OCI-LY7 (cell line): ENCODE results near the gene CSN1S1. TPM values are rescaled to one million over a fixed set of nuclear protein-coding genes. Genes with fewer than 3 reads are reported as not detected.

Source experiments
- BruUV-seq: library from RNA; stranded (reverse); fragments of 400-500 nt; replicated peaks from 2 replicates; lab custom pipeline; 2021; lab: Mats Ljungman, UMichigan
- CTCF ChIA-PET: fragments of 300-600 bp; sonication (Branson Sonifier 250); formaldehyde crosslinking; loops from one replicate; lab custom pipeline; 2022; ENCODE audit warnings: antibody characterized with exemption; ENCODE audit not compliant: unreplicated experiment; lab: Charles Lee
- POLR2A ChIA-PET: fragments of 300-600 bp; sonication (Branson Sonifier 250); formaldehyde crosslinking; loops from one replicate; lab custom pipeline; 2022; ENCODE audit warnings: antibody characterized with exemption; lab: Charles Lee
- DNase-seq: peaks from one replicate; pipeline ENCODE4 v3.0.0-alpha.2; 2015; ENCODE audit warnings: low spot score
- H2AFZ ChIP-seq: fragments of 200-600 bp; sonication (generic), shearing (Covaris generic); 2 replicates; pipeline ENCODE4 v1.6.1; 2014; ENCODE audit warnings: mild to moderate bottlenecking, antibody characterized with exemption, low read length, moderate library complexity
- H3K27ac ChIP-seq: fragments of 200-600 bp; sonication (generic); 2 replicates; pipeline ENCODE4 v1.5.1; 2014; ENCODE audit warnings: mixed run types, low read depth, mild to moderate bottlenecking, moderate library complexity, low read length, inconsistent platforms; ENCODE audit not compliant: poor library complexity, severe bottlenecking
- H3K36me3 ChIP-seq: fragments of 200-600 bp; sonication (generic); 2 replicates; pipeline ENCODE4 v1.6.1; 2014; ENCODE audit warnings: mild to moderate bottlenecking, antibody characterized with exemption, low read length, moderate library complexity, mixed read lengths; ENCODE audit not compliant: insufficient read depth
- H3K4me1 ChIP-seq: fragments of 200-600 bp; sonication (generic); 2 replicates; pipeline ENCODE4 v1.5.1; 2014; ENCODE audit warnings: mild to moderate bottlenecking, low read length; ENCODE audit not compliant: insufficient read depth, poor library complexity, severe bottlenecking
- H3K4me2 ChIP-seq: fragments of 200-600 bp; sonication (generic); 2 replicates; pipeline ENCODE4 v1.6.1; 2014; ENCODE audit warnings: mild to moderate bottlenecking, low read length
- H3K4me3 ChIP-seq: fragments of 200-600 bp; sonication (generic); 2 replicates; pipeline ENCODE4 v1.5.1; 2014; ENCODE audit warnings: mild to moderate bottlenecking, low read depth, low read length; ENCODE audit not compliant: poor library complexity, severe bottlenecking
- H3K79me2 ChIP-seq: fragments of 200-600 bp; sonication (generic); 2 replicates; pipeline ENCODE4 v1.6.1; 2016; ENCODE audit warnings: low read depth, mild to moderate bottlenecking, low read length, moderate library complexity, mixed read lengths; ENCODE audit not compliant: insufficient read depth
- H3K9me2 ChIP-seq: fragments of 200-600 bp; sonication (generic); 2 replicates; pipeline ENCODE4 v1.6.1; 2016; ENCODE audit warnings: mild to moderate bottlenecking, low read length, mixed read lengths; ENCODE audit not compliant: insufficient read depth
- H3K9me3 ChIP-seq: fragments of 200-600 bp; sonication (generic); 2 replicates; pipeline ENCODE4 v1.6.1; 2014; ENCODE audit warnings: mild to moderate bottlenecking, mixed run types, low read length, mixed read lengths
- H4K20me1 ChIP-seq: fragments of 200-600 bp; sonication (generic); 2 replicates; pipeline ENCODE4 v1.6.1; 2014; ENCODE audit warnings: mild to moderate bottlenecking, antibody characterized with exemption, low read length, moderate library complexity, mixed read lengths; ENCODE audit not compliant: insufficient read depth
- EZH2phosphoT487 ChIP-seq: fragments of 200-600 bp; sonication (generic); IDR thresholded peaks from 2 replicates; pipeline ENCODE4 v1.6.1; 2018; ENCODE audit warnings: low read depth, borderline replicate concordance, mild to moderate bottlenecking, mixed run types, antibody characterized with exemption, low read length, moderate library complexity, mixed read lengths
- intact Hi-C: fragments of 100-400 bp; cut with micrococcal nuclease; formaldehyde crosslinking; loops from one replicate; pipeline ENCODE4 v1.10.0; 2022; ENCODE audit not compliant: unreplicated experiment
- total RNA-seq, 2 experiments: library from RNA; depleted of rRNA in 1 of 2; stranded (reverse); fragments of >200 nt in 1 of 2; shearing (Covaris generic) in 1 of 2; gene quantifications; 2 replicates each; pipeline ENCODE4 v1.2.3, GENCODE V29; 2014 to 2022
- TF ChIP-seq, protein P1 (sequence below): fragments of 200-600 bp; sonication (generic); conservative IDR thresholded peaks from 2 replicates; pipeline ENCODE4 v1.5.1; 2014; ENCODE audit warnings: mild to moderate bottlenecking, antibody characterized with exemption, low read length, moderate library complexity, mixed read lengths

The CSN1S1 gene
- total RNA-seq, 2 experiments from 2014 or later: not detected

DNA sequence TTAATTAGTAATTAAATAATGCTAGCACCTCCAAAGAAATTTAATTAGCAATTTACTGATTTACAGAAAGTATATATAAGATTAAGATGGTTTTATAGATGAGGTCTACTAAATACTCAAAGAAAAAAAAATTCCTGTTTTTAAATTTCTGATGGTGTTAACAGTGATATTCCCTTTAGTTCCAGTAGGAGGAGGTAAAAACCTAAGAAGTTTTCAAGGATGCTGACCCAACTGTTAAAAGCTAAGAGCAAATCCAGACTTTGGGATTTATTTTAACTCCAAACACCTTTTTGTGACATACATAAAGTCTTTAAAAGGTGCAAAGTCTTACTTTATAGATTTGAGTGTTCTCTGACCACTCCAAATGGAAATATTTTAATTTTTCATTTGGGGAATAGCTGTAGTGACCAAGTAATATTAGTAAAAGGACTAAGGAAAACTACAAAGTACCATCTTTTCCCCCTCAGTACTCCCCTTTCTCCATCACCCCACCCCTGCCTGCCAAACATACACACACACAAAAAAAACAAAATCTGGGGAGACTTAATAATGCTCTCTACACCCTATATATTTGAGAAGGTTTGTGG is 34.2 kb upstream of the CSN1S1 start:
- H3K9me3 ChIP-seq: no peaks in the 10 kb centered on the region
- ChIA-PET CTCF (no interaction called here), POLR2A (no interaction called here)
- H3K9me2 ChIP-seq: no peaks in the 10 kb centered on the region
- BruUV-seq: no TSS peak
- intact Hi-C loops: no loop called here
- no peaks in the 10 kb centered on the region for H3K79me2 ChIP-seq
- no peaks in the 10 kb centered on the region for H3K36me3 ChIP-seq
- no peak for DNase-seq
- H3K4me2 ChIP-seq: no peak overlapping the region
- H3K4me1 ChIP-seq: no peaks in the 10 kb centered on the region
- H2AFZ ChIP-seq: no peak overlapping the region
- no peak overlapping the region for H3K4me3 ChIP-seq
- H3K27ac ChIP-seq: no peak overlapping the region
- H4K20me1 ChIP-seq: no peaks in the 10 kb centered on the region
- TF ChIP-seq EZH2phosphoT487: no peak
- TF ChIP-seq, protein P1, sequence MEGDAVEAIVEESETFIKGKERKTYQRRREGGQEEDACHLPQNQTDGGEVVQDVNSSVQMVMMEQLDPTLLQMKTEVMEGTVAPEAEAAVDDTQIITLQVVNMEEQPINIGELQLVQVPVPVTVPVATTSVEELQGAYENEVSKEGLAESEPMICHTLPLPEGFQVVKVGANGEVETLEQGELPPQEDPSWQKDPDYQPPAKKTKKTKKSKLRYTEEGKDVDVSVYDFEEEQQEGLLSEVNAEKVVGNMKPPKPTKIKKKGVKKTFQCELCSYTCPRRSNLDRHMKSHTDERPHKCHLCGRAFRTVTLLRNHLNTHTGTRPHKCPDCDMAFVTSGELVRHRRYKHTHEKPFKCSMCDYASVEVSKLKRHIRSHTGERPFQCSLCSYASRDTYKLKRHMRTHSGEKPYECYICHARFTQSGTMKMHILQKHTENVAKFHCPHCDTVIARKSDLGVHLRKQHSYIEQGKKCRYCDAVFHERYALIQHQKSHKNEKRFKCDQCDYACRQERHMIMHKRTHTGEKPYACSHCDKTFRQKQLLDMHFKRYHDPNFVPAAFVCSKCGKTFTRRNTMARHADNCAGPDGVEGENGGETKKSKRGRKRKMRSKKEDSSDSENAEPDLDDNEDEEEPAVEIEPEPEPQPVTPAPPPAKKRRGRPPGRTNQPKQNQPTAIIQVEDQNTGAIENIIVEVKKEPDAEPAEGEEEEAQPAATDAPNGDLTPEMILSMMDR: peak; percentile 59

DNA sequence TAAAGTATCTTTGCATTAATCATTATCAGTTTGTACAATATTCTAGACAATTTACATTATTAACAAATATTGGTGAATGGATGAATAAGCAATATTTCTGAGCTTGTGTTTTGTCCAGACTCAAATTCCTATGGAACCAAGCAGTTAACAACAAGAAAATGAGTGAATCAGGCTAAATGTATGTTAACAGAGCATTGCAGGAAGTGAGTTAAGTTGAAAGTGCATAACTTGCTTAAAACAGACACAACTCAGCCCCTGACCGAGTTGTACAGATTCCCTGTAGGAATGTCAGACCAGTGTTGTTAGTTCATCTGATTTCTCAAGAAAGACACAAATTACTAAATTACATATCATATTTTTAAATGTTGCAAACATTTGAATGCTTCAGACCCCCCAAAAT is 23.7 kb upstream of the CSN1S1 start:
- intact Hi-C loops: no loop called here

DNA sequence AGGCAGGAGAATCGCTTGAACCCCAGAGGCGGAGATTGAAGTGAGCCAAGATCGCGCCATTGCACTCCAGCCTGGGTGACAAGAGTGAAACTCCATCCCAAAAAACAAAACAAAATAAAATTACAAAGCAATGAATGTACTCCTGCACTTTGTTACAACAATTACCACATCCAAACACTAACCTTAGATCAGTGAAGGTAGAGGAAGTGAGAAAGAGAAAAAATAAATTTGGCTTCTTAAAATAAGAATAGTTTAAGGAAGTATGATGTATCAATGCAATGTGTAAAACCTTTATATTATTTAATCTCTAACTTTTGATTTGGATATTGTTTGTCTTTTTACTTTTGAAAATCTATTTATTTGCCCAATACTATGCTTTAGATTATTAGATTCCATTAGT is 21.7 kb upstream of the CSN1S1 start:
- no peaks in the 10 kb centered on the region for H4K20me1 ChIP-seq
- H3K36me3 ChIP-seq: no peaks in the 10 kb centered on the region
- TF ChIP-seq, protein P1: no peak
- no peak for TF ChIP-seq EZH2phosphoT487
- ChIA-PET CTCF (no interaction called here), POLR2A (interaction anchor here (0.7 kb wide), 1 partner anchor 19 kb away, joined by 3 read pairs; no protein-coding TSS in a partner anchor)
- no peaks in the 10 kb centered on the region for H3K79me2 ChIP-seq
- no peaks in the 10 kb centered on the region for H3K9me2 ChIP-seq
- H2AFZ ChIP-seq: no peak overlapping the region
- no peaks in the 10 kb centered on the region for H3K9me3 ChIP-seq
- no peak for DNase-seq
- H3K4me2 ChIP-seq: no peak overlapping the region
- H3K27ac ChIP-seq: no peak overlapping the region
- no peak overlapping the region for H3K4me3 ChIP-seq
- no peaks in the 10 kb centered on the region for H3K4me1 ChIP-seq
- intact Hi-C loops: no loop called here
- BruUV-seq: no TSS peak

More for the DNA sequence above, 23.7 kb upstream of the CSN1S1 start:
- no peaks in the 10 kb centered on the region for H3K9me2 ChIP-seq
- ChIA-PET CTCF (no interaction called here), POLR2A (no interaction called here)
- no peaks in the 10 kb centered on the region for H3K9me3 ChIP-seq
- H3K27ac ChIP-seq: no peak overlapping the region
- H3K4me2 ChIP-seq: no peak overlapping the region
- H2AFZ ChIP-seq: no peak overlapping the region
- TF ChIP-seq EZH2phosphoT487: no peak
- TF ChIP-seq, protein P1: no peak
- BruUV-seq: no TSS peak
- H3K4me1 ChIP-seq: no peaks in the 10 kb centered on the region
- H3K4me3 ChIP-seq: no peak overlapping the region
- no peaks in the 10 kb centered on the region for H4K20me1 ChIP-seq
- DNase-seq: no peak
- H3K79me2 ChIP-seq: no peaks in the 10 kb centered on the region
- no peaks in the 10 kb centered on the region for H3K36me3 ChIP-seq
